Measurements from ENCODE around the gene CACNA1C.

The CACNA1C gene

DNA sequence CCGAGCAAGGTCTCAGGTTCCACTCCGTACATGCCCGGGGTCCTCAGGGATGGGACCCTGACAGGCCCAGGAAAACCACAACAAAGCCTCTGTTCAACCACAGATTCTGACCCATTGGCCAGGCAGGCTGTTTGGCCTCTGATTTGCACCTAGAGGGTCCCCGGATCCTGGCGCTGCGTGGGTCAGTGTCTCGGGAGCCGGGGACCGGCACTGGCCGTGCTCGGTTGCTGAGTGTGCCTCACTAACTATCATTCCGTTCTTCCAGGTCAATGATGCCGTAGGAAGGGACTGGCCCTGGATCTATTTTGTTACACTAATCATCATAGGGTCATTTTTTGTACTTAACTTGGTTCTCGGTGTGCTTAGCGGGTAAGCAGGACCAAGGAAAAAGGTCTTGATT lies 451.8 kb downstream of the CACNA1C start:
- in situ Hi-C loops (cut with MboI; ENCODE audit: low sequenced_read_pairs, unreplicated experiment): no loop called here
- DNase-seq (ENCODE audit: low spot score): no peak
- TF ChIP-seq CTCF (IDR thresholded peaks at IDR 0.05; ENCODE audit: borderline replicate concordance, control extremely low read depth, extremely low read depth, insufficient read depth, missing control alignments): no peak

DNA sequence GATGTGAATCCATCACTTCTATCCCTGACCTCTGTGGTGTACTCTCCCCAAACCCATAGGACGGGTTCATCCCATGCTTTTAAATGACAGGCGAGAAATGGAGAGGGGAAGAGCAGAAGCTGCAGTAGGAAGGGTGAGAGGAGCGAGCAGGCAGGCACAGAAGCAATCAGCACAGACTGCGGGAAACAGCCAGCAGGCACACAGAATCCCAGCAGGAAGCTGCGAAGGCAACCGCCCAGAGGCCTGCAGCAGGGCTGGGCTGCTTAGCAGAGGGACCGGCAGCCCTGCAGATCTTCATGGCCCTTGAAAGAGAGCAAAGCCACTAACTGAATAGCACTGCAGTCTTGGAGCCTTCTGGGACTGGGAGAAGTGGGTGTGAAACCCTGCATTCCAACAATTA lies 455.0 kb downstream of the CACNA1C start:
- DNase-seq (ENCODE audit: low spot score): no peak

DNA sequence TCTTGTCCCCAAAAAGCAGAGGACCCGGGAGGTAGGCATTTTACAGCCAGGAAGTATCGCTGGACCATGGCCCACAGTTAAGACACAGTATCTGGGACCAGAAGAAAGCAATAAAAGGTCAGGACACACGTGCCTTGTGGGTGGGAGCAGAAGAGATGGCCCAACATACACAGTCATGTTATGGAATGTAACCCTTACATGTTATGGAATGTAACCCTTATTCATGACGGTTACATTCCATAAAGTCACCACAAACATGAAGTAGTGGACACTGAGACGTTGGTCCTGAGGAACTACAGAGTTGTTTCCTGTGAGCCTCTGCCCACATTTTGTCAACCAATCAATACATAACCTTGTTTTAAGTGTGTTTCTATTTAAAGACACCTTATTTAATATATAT lies 456.4 kb downstream of the CACNA1C start:
- no peak for TF ChIP-seq CTCF (IDR thresholded peaks at IDR 0.05; ENCODE audit: borderline replicate concordance, control extremely low read depth, extremely low read depth, insufficient read depth, missing control alignments)
- no peak for DNase-seq (ENCODE audit: low spot score)
- in situ Hi-C loops (cut with MboI; ENCODE audit: low sequenced_read_pairs, unreplicated experiment): no loop called here

More for the DNA sequence above, 455.0 kb downstream of the CACNA1C start:
- no peak for TF ChIP-seq CTCF (IDR thresholded peaks at IDR 0.05; ENCODE audit: borderline replicate concordance, control extremely low read depth, extremely low read depth, insufficient read depth, missing control alignments)
- in situ Hi-C loops (cut with MboI; ENCODE audit: low sequenced_read_pairs, unreplicated experiment): no loop called here

- TF ChIP-seq CTCF (IDR thresholded peaks at IDR 0.05; ENCODE audit: borderline replicate concordance, control extremely low read depth, extremely low read depth, insufficient read depth, missing control alignments): no peak
- in situ Hi-C loops (cut with MboI; ENCODE audit: low sequenced_read_pairs, unreplicated experiment): no loop called here
- no peak for DNase-seq (ENCODE audit: low spot score)
Observed at GRCh38 chr12:2510045-2510444, 457.3 kb downstream of the CACNA1C start.

- in situ Hi-C loops (cut with MboI; ENCODE audit: low sequenced_read_pairs, unreplicated experiment): no loop called here
- no peak for DNase-seq (ENCODE audit: low spot score)
- no peak for TF ChIP-seq CTCF (IDR thresholded peaks at IDR 0.05; ENCODE audit: borderline replicate concordance, control extremely low read depth, extremely low read depth, insufficient read depth, missing control alignments)
Observed at GRCh38 chr12:2513141-2514037, 460.6 kb downstream of the CACNA1C start.

- no peak for TF ChIP-seq CTCF (IDR thresholded peaks at IDR 0.05; ENCODE audit: borderline replicate concordance, control extremely low read depth, extremely low read depth, insufficient read depth, missing control alignments)
- DNase-seq (ENCODE audit: low spot score): no peak
- in situ Hi-C loops (cut with MboI; ENCODE audit: low sequenced_read_pairs, unreplicated experiment): no loop called here
Observed at GRCh38 chr12:2514038-2514340, 461.2 kb downstream of the CACNA1C start.
